ENCODE data around the gene VAV2. TPM values are rescaled to one million over a fixed set of nuclear protein-coding genes. Genes with fewer than 3 reads are reported as not detected.
A peak's percentile ranks its signal among the peaks of the same experiment; 100 is the strongest.

VAV2 gene
- total and polyA plus RNA-seq, 12 donors, result 3.3 to 96.2 (median 31.2) TPM

DNA sequence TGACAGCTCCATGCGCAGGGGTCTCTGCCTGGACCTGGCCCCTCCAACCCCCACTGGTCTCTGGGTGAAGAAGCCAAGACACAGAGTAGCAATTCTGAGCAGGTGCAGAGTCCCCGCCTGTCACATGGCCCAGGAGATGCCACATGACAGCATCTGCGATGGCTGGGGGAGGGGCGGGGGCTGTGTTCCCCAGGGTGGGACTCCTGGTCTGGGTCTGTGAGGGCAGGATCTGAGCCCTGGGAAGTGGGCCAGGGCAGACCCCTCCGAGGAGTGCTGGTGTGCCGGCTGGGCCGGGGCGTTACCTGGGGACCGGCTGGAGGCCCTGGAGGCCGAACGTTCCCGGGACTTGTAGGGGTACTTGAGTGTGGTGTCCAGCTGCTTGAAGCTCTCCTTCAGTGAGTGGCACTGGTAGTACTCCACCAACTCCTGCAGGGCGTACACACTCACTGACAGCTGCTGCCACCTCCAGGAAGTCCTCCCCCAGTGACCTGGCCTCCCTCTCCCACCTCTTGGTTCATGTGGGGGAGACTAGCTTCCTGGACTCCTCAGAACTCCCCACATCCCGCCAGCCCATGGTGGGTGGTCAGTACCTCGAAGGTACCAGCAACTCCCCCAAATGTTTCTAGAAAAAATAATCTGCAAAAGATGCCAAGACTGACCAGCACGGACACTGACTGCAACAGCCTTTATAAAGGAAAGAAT, 221.9 kb downstream of the VAV2 start:
- Histone ChIP-seq H3K4me3 (no peak overlapping the region), H3K27ac (no peak overlapping the region), H3K4me1 (replicated peaks in 1 of 2) (no peaks in the 10 kb centered on the region), H3K36me3 (replicated peaks in 1 of 2) (peaks cover 0 to 52% of the 10 kb centered on the region in 2 donors), H3K27me3 (no peaks in the 10 kb centered on the region), H3K9me3 (replicated peaks in 1 of 3) (no peaks in the 10 kb centered on the region)
- intact Hi-C loops (cut with DNase I), result no loop called here
- 86 to 95% (median 90%) methylated on average over 4 to 16 of the region's 16 CpGs for WGBS, 4 donors
- TF ChIP-seq POLR2A (IDR thresholded peaks at IDR 0.05), result no peak
- TF ChIP-seq, protein P1, sequence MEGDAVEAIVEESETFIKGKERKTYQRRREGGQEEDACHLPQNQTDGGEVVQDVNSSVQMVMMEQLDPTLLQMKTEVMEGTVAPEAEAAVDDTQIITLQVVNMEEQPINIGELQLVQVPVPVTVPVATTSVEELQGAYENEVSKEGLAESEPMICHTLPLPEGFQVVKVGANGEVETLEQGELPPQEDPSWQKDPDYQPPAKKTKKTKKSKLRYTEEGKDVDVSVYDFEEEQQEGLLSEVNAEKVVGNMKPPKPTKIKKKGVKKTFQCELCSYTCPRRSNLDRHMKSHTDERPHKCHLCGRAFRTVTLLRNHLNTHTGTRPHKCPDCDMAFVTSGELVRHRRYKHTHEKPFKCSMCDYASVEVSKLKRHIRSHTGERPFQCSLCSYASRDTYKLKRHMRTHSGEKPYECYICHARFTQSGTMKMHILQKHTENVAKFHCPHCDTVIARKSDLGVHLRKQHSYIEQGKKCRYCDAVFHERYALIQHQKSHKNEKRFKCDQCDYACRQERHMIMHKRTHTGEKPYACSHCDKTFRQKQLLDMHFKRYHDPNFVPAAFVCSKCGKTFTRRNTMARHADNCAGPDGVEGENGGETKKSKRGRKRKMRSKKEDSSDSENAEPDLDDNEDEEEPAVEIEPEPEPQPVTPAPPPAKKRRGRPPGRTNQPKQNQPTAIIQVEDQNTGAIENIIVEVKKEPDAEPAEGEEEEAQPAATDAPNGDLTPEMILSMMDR (IDR thresholded peaks at IDR 0.05), result no peak
- DNase-seq, result peak in 5 of 7 donors; percentile 1 to 50 (median 15)

DNA sequence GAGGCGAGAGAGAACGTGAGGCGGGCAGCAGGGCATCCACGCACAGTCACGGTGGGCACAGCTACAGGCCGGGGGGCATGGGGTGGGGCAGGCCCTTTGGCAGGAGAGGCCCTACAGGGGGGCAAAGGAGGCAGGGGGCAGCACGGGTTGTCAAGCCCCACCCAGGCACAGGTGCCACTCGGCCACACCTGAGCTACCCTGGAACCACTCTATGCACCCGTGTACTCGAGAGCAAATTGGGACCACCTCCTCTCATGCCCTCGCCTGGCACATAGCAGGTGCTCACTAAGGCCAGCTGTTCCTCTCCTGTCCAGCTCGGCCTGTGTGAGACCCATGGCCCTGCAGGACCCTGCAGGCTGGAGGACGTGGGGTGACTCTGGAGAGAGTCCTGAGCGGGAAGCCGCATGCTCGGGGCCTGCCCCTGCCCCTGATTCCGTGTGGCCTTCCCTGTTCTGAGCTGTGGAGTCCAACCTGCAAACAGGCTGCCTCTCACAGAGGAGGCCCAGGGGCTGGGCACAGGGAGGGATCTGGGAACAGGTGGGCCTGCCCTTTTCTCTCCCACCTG, 222.5 kb downstream of the VAV2 start:
- Histone ChIP-seq H3K27ac (no peak overlapping the region), H3K4me1 (replicated peaks in 1 of 2) (no peaks in the 10 kb centered on the region), H3K4me3 (no peak overlapping the region), H3K27me3 (no peaks in the 10 kb centered on the region), H3K9me3 (replicated peaks in 1 of 3) (no peaks in the 10 kb centered on the region), H3K36me3 (replicated peaks in 1 of 2) (peaks cover 0 to 46% of the 10 kb centered on the region in 2 donors)
- WGBS, 4 donors, result 88 to 96% (median 92%) methylated on average over 8 to 17 of the region's 17 CpGs
- TF ChIP-seq, protein P1 (IDR thresholded peaks at IDR 0.05), result no peak
- no peak for TF ChIP-seq POLR2A (IDR thresholded peaks at IDR 0.05)
- intact Hi-C loops (cut with DNase I), result no loop called here
- DNase-seq, result peak in 4 of 7 donors; percentile 0 to 43 (median 12)

DNA sequence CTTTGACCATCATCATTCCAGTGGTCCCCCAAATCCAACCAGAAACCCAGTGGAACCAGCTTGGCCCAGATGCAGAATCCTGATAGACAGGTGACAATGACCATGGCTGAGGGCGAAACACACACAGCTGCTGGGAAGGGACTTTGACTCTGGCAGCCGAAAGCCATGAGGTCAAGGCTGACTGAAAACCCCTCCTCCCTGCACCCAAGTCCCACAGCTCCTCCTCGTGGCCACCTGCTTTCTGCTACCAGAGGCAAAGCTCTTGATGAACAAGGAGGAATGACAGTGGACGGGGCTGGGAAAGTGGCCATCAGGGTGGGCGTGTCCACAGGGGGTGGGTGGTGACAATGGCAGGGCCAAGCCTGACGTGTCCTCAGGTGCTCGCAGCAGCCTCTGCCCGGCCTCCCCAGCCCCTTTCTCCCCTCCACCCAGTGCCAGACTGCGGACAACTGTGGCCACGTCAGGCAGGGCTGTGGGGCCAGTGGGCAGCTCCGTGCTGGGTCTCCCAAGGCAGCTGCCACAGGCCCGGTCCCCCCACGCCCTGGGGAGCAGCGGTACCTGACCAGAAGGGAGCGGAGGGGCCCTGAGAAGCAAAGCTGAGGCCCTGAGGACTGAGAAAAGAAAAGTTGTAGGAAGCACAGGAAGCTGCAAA, 223.1 kb downstream of the VAV2 start:
- peak in 6 of 7 donors; percentile 24 to 66 (median 56) for DNase-seq
- Histone ChIP-seq H3K27me3 (no peaks in the 10 kb centered on the region), H3K4me3 (no peak overlapping the region), H3K4me1 (replicated peaks in 1 of 2) (no peaks in the 10 kb centered on the region), H3K9me3 (replicated peaks in 1 of 3) (no peaks in the 10 kb centered on the region), H3K27ac (no peak overlapping the region), H3K36me3 (replicated peaks in 1 of 2) (peaks cover 0 to 45% of the 10 kb centered on the region in 2 donors)
- TF ChIP-seq POLR2A (IDR thresholded peaks at IDR 0.05), result no peak
- TF ChIP-seq, protein P1 (IDR thresholded peaks at IDR 0.05), result peak in 1 of 6 experiments; percentile 28
- WGBS, 4 donors, result 83 to 87% (median 86%) methylated on average over 12 to 15 of the region's 15 CpGs
- intact Hi-C loops (cut with DNase I), result no loop called here

DNA sequence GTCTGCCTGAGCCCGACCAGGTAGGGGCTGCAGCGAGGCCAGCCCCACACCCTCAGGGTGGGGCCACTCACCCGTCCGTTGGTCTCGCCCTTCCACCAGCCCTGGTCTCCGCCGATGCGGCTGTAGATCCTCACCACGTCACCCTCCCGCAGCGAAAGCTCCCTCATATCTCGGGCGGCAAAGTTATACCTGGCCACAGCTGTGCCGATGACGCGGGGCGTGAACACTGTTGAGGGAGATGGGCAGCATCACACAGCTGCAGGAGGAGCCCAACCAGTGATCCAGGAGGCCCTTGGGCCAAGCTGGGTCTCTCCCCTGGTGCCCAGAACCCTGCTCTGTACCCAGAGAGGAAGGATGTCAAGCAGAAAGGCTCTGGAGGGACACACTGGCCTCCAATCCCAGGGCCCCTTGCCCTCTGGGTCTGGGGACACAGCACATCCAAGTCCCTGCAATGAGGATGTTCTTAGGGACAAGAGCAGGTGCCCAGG, 223.7 kb downstream of the VAV2 start:
- Histone ChIP-seq H3K27me3 (no peaks in the 10 kb centered on the region), H3K36me3 (replicated peaks in 1 of 2) (peaks cover 0 to 46% of the 10 kb centered on the region in 2 donors), H3K27ac (no peak overlapping the region), H3K4me1 (replicated peaks in 1 of 2) (no peaks in the 10 kb centered on the region), H3K4me3 (no peak overlapping the region), H3K9me3 (replicated peaks in 1 of 3) (no peaks in the 10 kb centered on the region)
- DNase-seq, result peak in 2 of 7 donors; percentile 10 to 17
- 94 to 97% (median 95%) methylated on average over 9 to 17 of the region's 17 CpGs for WGBS, 4 donors
- intact Hi-C loops (cut with DNase I), result no loop called here
- TF ChIP-seq, protein P1 (IDR thresholded peaks at IDR 0.05), result no peak
- no peak for TF ChIP-seq POLR2A (IDR thresholded peaks at IDR 0.05)

Data from adrenal gland (tissue), 12 donors.